Activated T-cell treated with anti-CD3 and anti-CD28 coated beads for 48 hours (primary cell): ENCODE data around the gene TUT4.

Experiments
- DNase-seq: peaks from one replicate; pipeline ENCODE4 v3.0.0-alpha.2; 2020; ENCODE audit warnings: low read depth

Gene TUT4

DNA sequence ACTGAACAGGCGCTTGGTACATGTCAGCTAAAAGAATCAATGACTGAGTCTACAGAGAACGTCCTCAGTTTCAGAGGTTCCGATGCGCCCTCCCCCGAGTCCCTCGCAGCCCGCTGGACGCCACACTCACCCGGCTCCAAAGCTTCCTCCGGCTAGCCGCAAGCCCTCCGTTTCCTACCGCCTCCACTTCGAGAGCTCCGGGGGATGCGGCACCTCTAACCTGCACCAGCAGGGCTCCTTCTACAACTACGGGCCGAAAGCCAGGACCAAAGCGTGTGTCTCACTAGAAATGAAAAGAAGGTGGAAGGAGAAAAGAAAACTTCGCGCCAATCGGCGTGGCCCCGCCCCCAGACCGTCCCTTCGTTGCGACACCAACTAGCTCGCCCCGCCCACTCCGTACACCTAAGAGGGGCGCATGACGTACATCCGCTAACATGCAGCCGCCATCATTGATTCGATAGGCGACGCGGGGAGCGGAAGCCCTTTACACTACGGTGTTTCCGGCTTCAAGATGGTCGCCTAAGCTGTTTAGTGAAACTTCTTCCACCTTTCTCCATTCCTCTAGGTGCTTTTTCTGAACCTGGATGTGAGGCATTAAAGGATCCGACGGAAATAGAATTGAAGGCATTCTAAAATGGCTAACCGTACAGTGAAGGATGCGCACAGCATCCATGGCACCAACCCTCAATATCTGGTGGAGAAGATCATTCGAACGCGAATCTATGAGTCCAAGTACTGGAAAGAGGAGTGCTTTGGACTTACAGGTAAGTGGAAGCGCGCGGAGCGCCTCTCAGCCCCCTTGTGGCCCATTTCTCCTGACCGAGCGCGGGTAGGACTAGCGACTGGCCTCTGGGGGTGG lies 148.5 kb downstream of the TUT4 start, which contains the start of the genes ORC1 and PRPF38A:
Gene ORC1 (minus strand): TSS at position 308 of the 859 bp plus-strand sequence. CDS start 2,200 bp downstream, outside the sequence.
Gene PRPF38A (plus strand): TSS at position 487 of the 859 bp plus-strand sequence. CDS start 148 bp downstream, at position 635.
- peak; percentile 94 for DNase-seq

DNA sequence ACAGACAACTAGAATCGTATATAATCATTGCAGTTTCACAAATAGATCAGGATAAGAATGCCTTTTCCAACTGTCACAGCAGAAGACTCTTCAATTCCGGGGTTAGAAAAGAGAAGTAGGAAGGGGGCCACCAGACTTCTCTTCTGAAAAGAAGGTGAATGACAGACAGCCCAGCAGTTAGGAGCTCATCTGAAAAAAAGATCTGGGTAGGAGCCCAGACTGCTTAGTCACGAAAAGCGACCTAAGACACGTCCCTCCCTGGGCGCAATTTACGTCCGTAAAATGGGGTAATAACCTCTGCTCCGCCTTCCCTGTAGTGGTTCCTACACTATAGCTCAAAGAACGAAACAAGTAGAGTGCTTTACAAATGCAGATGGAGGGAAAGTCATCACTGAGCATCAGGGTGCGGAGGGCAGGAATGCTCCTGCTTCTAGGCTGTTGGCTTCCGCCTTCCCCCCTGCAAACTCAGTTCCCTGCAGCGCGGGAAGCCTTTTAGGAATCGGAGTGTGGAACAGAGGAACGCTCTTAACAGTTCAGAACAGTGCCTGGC lies 149.3 kb downstream of the TUT4 start:
- DNase-seq: peak; percentile 38

DNA sequence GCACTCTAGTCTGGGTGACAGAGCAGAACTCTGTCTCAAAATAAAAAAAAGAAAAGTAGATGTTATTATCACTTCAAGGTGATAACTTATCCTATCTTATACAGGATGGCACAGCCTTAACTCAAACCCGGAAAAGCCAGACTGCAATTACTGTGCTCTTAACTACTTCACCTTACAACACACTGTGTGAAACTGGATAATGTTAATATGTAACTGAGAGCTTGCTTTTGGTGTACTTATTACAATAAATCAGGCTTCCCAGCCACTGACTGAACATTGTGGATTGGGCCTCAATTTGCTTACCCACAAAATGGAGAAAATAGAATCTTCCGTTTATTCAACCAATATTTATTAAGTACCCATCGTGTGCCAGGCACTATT lies 150.0 kb downstream of the TUT4 start:
- DNase-seq: no peak

DNA sequence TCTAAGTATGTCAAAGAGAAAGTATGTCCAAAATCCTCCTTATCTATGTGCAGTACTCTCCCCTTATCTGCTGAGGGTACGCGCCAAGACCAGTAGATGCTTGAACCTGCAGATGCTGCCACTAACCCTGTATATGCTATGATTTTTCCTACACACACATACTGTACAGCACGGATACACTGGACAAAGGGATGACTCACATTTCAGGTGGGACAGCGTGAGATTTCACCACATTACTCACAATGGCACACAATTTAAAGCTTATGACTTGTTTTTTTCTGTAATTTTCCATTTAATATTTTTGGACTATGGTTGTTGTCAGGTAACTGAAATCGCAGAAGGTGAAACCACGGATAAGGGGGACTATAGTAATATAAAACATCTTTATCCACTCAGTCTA lies 152.8 kb downstream of the TUT4 start:
- no peak for DNase-seq

DNA sequence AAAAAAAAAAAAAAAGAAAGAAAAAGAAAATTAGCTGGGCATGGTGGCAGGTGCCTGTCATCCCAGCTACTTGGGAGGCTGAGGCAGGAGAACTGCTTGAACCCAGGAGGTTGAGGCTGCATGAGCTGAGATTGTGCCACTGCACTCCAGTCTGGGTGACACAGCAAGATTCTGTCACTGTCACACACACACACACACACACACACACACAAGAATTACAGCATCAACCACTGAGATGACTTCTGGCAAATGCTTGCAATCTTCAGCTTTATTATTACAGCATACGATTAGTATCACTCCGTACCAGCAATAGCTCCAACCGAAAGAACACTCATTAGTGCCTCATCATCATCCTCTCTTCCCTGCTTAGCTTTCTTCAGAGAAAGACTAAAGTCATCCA lies 153.3 kb downstream of the TUT4 start:
- DNase-seq: no peak

DNA sequence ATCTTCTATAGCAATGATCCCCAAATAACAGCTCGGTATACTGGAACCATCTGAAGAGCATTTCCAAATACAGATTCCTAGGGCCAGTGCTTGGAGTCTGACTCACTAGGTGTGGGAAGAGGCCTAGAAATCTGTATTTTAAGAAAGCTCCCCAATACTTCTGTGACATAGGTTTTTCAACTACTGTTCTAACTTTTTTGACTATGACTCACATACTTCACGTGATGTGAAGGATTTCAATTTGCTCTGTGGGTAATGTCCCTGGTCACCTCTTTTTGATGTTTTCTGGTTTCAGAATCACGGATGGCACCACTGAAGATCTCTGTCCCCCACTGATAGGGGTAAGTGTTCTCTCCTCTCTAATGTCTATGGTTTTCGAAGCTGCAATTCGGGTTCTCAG lies 159.7 kb downstream of the TUT4 start:
- no peak for DNase-seq

DNA sequence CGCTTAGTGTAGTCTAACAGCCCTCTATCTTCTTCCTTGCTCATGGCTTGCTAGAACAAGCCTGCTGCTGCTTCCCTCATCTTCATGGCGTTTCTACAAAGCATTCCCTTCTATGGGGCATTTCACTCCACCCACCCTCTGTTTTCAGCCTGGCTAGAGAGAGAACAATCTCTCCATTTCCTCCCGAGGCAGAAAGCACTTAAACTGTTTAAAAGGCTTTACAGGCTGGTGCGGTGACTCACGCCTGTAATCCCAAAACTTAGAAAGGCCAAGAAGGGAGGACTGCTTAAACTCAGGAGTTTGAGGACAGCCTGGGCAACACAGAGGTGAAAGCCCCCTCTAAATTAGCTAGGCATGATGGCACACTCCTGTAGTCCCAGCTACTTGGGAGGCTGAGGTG lies 166.4 kb downstream of the TUT4 start:
- no peak for DNase-seq

DNA sequence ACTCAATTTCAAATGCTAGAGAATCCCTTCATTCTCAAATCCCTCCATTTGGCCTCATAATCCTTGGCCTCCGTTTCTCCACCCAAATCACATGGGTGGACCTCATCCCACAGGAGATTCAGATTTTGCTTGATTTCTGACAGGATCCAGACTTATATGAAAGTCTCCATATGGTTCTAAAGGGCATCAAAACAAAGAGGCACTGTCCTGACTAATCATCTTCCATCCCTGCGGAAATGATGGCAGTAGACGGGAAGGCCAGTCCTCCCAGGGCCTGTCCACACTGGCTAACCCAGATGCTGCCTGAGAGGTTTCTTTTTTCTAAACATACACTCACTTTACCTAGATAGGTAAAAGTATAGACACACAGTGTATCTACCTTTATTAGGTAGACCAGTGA lies 167.5 kb downstream of the TUT4 start:
- no peak for DNase-seq
